A549 (cell line): ENCODE measurements around the gene BNC2. TPM values are rescaled to one million over a fixed set of nuclear protein-coding genes. Genes with fewer than 3 reads are reported as not detected.

Source experiments
- ATAC-seq, 2 experiments: fragments of 200-7000 bp in 1 of 2; fragments of >200 bp in 1 of 2; cut with Nextera tagmentation in 1 of 2; cut with Tn5 transposase in 1 of 2; 3 replicates each; pipeline versions ENCODE4 v1.8.0 to v1.9.1; 2018 to 2020; ENCODE audit warnings: mild to moderate bottlenecking in 1 of 2, moderate library complexity in 1 of 2
- CTCF ChIA-PET: fragments of 300-600 bp; sonication (Branson Sonifier 250); formaldehyde crosslinking; extraction: SDS; loops from one replicate; lab custom pipeline; 2021; ENCODE audit warnings: antibody characterized with exemption, inconsistent platforms; lab: Yijun Ruan, JAX
- POLR2A ChIA-PET: fragments of 350-600 bp; formaldehyde crosslinking; extraction: SDS; loops from one replicate; lab custom pipeline; 2021; ENCODE audit warnings: antibody characterized with exemption, inconsistent platforms; lab: Yijun Ruan, JAX
- DNase-seq, 2 experiments: peaks; one replicate each; pipeline versions ENCODE4 v3.0.0 to v3.0.0-alpha.2; 2011 to 2016; ENCODE audit warnings: low read depth in 1 of 2, low spot score in 1 of 2
- FAIRE-seq: peaks from 2 replicates; lab custom pipeline; 2011; peaks lifted over from hg19 to GRCh38; lab: Jason Lieb, UNC
- H3K27ac ChIP-seq, 2 experiments: fragments of >200 bp; sonication (Bioruptor Twin); formaldehyde crosslinking; 3 replicates each; pipeline ENCODE4 v1.5.1; 2016 to 2017
- H3K4me1 ChIP-seq: fragments of >200 bp; sonication (Bioruptor Twin); formaldehyde crosslinking; 3 replicates; pipeline ENCODE4 v1.6.1; 2016
- H3K4me2 ChIP-seq: fragments of >200 bp; sonication (Bioruptor Twin); formaldehyde crosslinking; 3 replicates; pipeline ENCODE4 v1.6.1; 2016
- H3K4me3 ChIP-seq: fragments of >200 bp; sonication (Bioruptor Twin); formaldehyde crosslinking; 3 replicates; pipeline ENCODE4 v1.5.1; 2016
- H3K9me3 ChIP-seq: fragments of >200 bp; sonication (Bioruptor Twin); formaldehyde crosslinking; 3 replicates; pipeline ENCODE4 v1.6.1; 2016
- ATOH8 ChIP-seq: fragments of 250-450 bp; sonication (Bioruptor Pico); IDR thresholded peaks from 2 replicates; pipeline ENCODE4 v1.5.0; 2020; ENCODE audit warnings: low read depth, mild to moderate bottlenecking, moderate library complexity
- BHLHE40 ChIP-seq: IDR thresholded peaks from 2 replicates; pipeline ENCODE4 v1.6.1; 2012; ENCODE audit warnings: low read depth, low read length, inconsistent platforms
- CEBPB ChIP-seq, 2 experiments: fragments of >200 bp in 1 of 2; sonication (Bioruptor Twin) in 1 of 2; formaldehyde crosslinking in 1 of 2; IDR thresholded peaks; 2 replicates each; pipeline ENCODE4 v1.6.1; 2012 to 2016
- EHMT2 ChIP-seq: fragments of 200-600 bp; sonication (generic); IDR thresholded peaks from 2 replicates; pipeline ENCODE4 v1.6.1; 2016; ENCODE audit warnings: antibody characterized with exemption, low read depth, mild to moderate bottlenecking, moderate library complexity
- EP300 ChIP-seq, 2 experiments: fragments of >200 bp; sonication (Bioruptor Twin); formaldehyde crosslinking; IDR thresholded peaks; 2 replicates in 1 of 2; 3 replicates in 1 of 2; pipeline ENCODE4 v1.6.1; 2016 to 2017
- FOSB ChIP-seq: fragments of 250-450 bp; sonication (Bioruptor Pico); IDR thresholded peaks from 2 replicates; pipeline ENCODE4 v1.5.0; 2020; ENCODE audit warnings: mild to moderate bottlenecking, moderate library complexity
- FOSL2 ChIP-seq, 2 experiments: fragments of 450-650 bp in 1 of 2; fragments of >200 bp in 1 of 2; sonication (Bioruptor Twin) in 1 of 2; formaldehyde crosslinking; IDR thresholded peaks; 2 replicates each; pipeline versions ENCODE4 v1.5.0 to v1.6.1; 2016 to 2020; ENCODE audit warnings: mild to moderate bottlenecking in 1 of 2, moderate library complexity in 1 of 2
- FOXS1 ChIP-seq: fragments of 250-450 bp; sonication (Bioruptor Pico); IDR thresholded peaks from 2 replicates; pipeline ENCODE4 v1.5.0; 2020; ENCODE audit warnings: mild to moderate bottlenecking, moderate library complexity
- HDAC2 ChIP-seq: fragments of 200-600 bp; sonication (generic); IDR thresholded peaks from 2 replicates; pipeline ENCODE4 v1.6.1; 2016
- HES2 ChIP-seq: fragments of >200 bp; sonication (Bioruptor Twin); formaldehyde crosslinking; IDR thresholded peaks from 2 replicates; pipeline ENCODE4 v1.6.1; 2016
- HEYL ChIP-seq: fragments of 250-450 bp; sonication (Bioruptor Pico); IDR thresholded peaks from 2 replicates; pipeline ENCODE4 v1.8.0; 2021; ENCODE audit warnings: mild to moderate bottlenecking, moderate library complexity
- HOXB5 ChIP-seq: fragments of 250-450 bp; sonication (Bioruptor Pico); IDR thresholded peaks from 2 replicates; pipeline ENCODE4 v1.5.0; 2020; ENCODE audit warnings: mild to moderate bottlenecking, moderate library complexity
- JUN ChIP-seq, 2 experiments: fragments of >200 bp; sonication (Bioruptor Twin); formaldehyde crosslinking; IDR thresholded peaks; 2 replicates in 1 of 2; 3 replicates in 1 of 2; pipeline ENCODE4 v1.6.1; 2016 to 2017
- MAFK ChIP-seq: fragments of 450-650 bp; IDR thresholded peaks from 2 replicates; pipeline ENCODE4 v1.6.1; 2014; ENCODE audit not compliant: partially characterized antibody
- MAX ChIP-seq: IDR thresholded peaks from 2 replicates; pipeline ENCODE4 v1.6.1; 2012
- NFE2L2 ChIP-seq: fragments of 150-350 bp; conservative IDR thresholded peaks from 2 replicates; pipeline ENCODE4 v1.6.1; 2014; ENCODE audit warnings: low read length
- NPAS2 ChIP-seq: fragments of 250-450 bp; sonication (Bioruptor Pico); IDR thresholded peaks from 2 replicates; pipeline ENCODE4 v1.8.0; 2022; ENCODE audit warnings: mild to moderate bottlenecking, moderate library complexity, borderline replicate concordance
- PBX3 ChIP-seq: IDR thresholded peaks from 2 replicates; pipeline ENCODE4 v1.6.1; 2012
- PHF8 ChIP-seq: fragments of 200-600 bp; sonication (generic); IDR thresholded peaks from 2 replicates; pipeline ENCODE4 v1.6.1; 2016; ENCODE audit warnings: low read depth, mild to moderate bottlenecking, antibody characterized with exemption, moderate library complexity, borderline replicate concordance
- SREBF2 ChIP-seq: fragments of 450-650 bp; IDR thresholded peaks from 2 replicates; pipeline ENCODE4 v1.6.1; 2014; ENCODE audit warnings: mild to moderate bottlenecking, moderate library complexity
- ZFP36 ChIP-seq: fragments of 450-650 bp; IDR thresholded peaks from 2 replicates; pipeline ENCODE4 v1.6.1; 2014; ENCODE audit warnings: borderline replicate concordance; ENCODE audit not compliant: partially characterized antibody
- ZNF302 ChIP-seq: fragments of 250-450 bp; sonication (Bioruptor Pico); IDR thresholded peaks from 2 replicates; pipeline ENCODE4 v1.9.0; 2021; ENCODE audit warnings: inconsistent platforms, mild to moderate bottlenecking, moderate library complexity
- ZSCAN20 ChIP-seq: fragments of 250-450 bp; sonication (Bioruptor Pico); IDR thresholded peaks from 2 replicates; pipeline ENCODE4 v1.8.0; 2022; ENCODE audit warnings: mild to moderate bottlenecking, moderate library complexity
- WGBS: methylation state at CpG from one replicate; pipeline ENCODE4 v1.1.6; 2017; ENCODE audit errors: missing lambda C conversion rate; 5-methylcytosine and 5-hydroxymethylcytosine counted together
- polyA plus RNA-seq, 4 experiments: library from polyadenylated mRNA; depleted of rRNA in 3 of 4; stranded (reverse); fragments of >200 nt; fragmentation: RNase III in 1 of 4; extraction: RNeasy Plus Mini Kit Qiagen cat#74134 plus additional on column Dnase treatment in 1 of 4; gene quantifications; 2 replicates in 3 of 4; 3 replicates in 1 of 4; pipeline ENCODE4 v1.2.3, GENCODE V29; 2011 to 2017

BNC2 gene
- polyA plus RNA-seq, 2 of the 4 experiments (the other 2 are of a cell fraction) = 6.2 to 7.5 TPM

GRCh38 chr9:16721972-16722371, 148.5 kb downstream of the BNC2 start:
- DNase-seq (no peak), ATAC-seq (no peak), FAIRE-seq (no peak)
- Histone ChIP-seq H3K4me3 (no peak overlapping the region), H3K27ac (peak overlapping the region in 1 of 2 experiments; percentile 49; a peak in 3 of 6 replicates), H3K4me1 (peaks cover 55% of the 10 kb centered on the region), H3K4me2 (peak overlapping the region; percentile 2; the same call in 1 of the 3 replicates), H3K9me3 (no peaks in the 10 kb centered on the region)
- ChIA-PET CTCF (interaction anchor here (1.2 to 1.6 kb wide), 3 partner anchors 12 to 588 kb away, joined by 3 to 7 read pairs (median 3); no protein-coding TSS in a partner anchor), POLR2A (no interaction called here)
- TF ChIP-seq HOXB5 (CRISPR knock-in tag) (no peak), HDAC2 (no peak), MAFK (peak; percentile 20), HES2 (no peak), ZNF302 (CRISPR knock-in tag) (no peak), MAX (no peak)
- WGBS = 75% methylated on average over 6 of the region's 6 CpGs

GRCh38 chr9:16720386-16720785, 150.1 kb downstream of the BNC2 start:
- no peak for ATAC-seq
- H3K27ac ChIP-seq = peak overlapping the region; percentile 0 to 49; a peak in 3 of 6 replicates
- no peak for TF ChIP-seq JUN (IDR thresholded peaks at IDR 0.05)
- no peak for TF ChIP-seq ZSCAN20
- no peak for TF ChIP-seq FOSL2 (IDR thresholded peaks at IDR 0.05)
- no peak for TF ChIP-seq FOSL2 (CRISPR knock-in tag; IDR thresholded peaks at IDR 0.05)
- no peak for TF ChIP-seq HEYL (CRISPR knock-in tag)
- TF ChIP-seq FOXS1 (CRISPR knock-in tag) = no peak
- no peak for TF ChIP-seq PBX3
- TF ChIP-seq HOXB5 (CRISPR knock-in tag) = no peak
- no peak for TF ChIP-seq NFE2L2
- TF ChIP-seq ZFP36 = no peak
- TF ChIP-seq CEBPB (IDR thresholded peaks at IDR 0.05) = no peak
- TF ChIP-seq SREBF2 = no peak
- no peak for TF ChIP-seq ATOH8 (CRISPR knock-in tag)
- TF ChIP-seq ZNF302 (CRISPR knock-in tag) = no peak
- TF ChIP-seq BHLHE40 = no peak
- TF ChIP-seq NPAS2 (CRISPR knock-in tag) = no peak
- no peak for TF ChIP-seq FOSB (CRISPR knock-in tag)
- TF ChIP-seq EHMT2 = no peak
- TF ChIP-seq PHF8 = no peak
- TF ChIP-seq EP300 (IDR thresholded peaks at IDR 0.05) = no peak
- WGBS = 31% methylated on average over 3 of the region's 3 CpGs
- no peak overlapping the region for H3K4me3 ChIP-seq
- no peak for FAIRE-seq
- CTCF ChIA-PET = interaction anchor here (1.5 kb wide), 1 partner anchor 34 kb away, joined by 3 read pairs; no protein-coding TSS in a partner anchor
- no peak for DNase-seq
- no peaks in the 10 kb centered on the region for H3K9me3 ChIP-seq
- peak overlapping the region; percentile 38 for H3K4me2 ChIP-seq
- peaks cover 62% of the 10 kb centered on the region for H3K4me1 ChIP-seq
- POLR2A ChIA-PET = no interaction called here
